K562 (cell line): Measurements from ENCODE around the gene OPN5. TPM values are rescaled to one million over a fixed set of nuclear protein-coding genes. Genes with fewer than 3 reads are reported as not detected.

Source experiments
- FIP1L1 ChIP-seq: fragments of 200-400 bp; formaldehyde crosslinking; IDR thresholded peaks from 2 replicates; pipeline ENCODE4 v1.6.1; 2018; ENCODE audit warnings: mild to moderate bottlenecking, low read depth, low read length; ENCODE audit not compliant: poor library complexity, severe bottlenecking
- RBM39 ChIP-seq: fragments of 200-400 bp; formaldehyde crosslinking; optimal IDR thresholded peaks from 2 replicates; pipeline ENCODE3; 2018; ENCODE audit warnings: low read depth, low read length
- ZNF695 ChIP-seq: fragments of 450-650 bp; formaldehyde crosslinking; IDR thresholded peaks from 2 replicates; pipeline ENCODE4 v1.4.0; 2020; ENCODE audit warnings: mild to moderate bottlenecking, moderate library complexity
- polyA plus RNA-seq, 8 experiments: library from polyadenylated mRNA; depleted of rRNA in 4 of 8; stranded (reverse) in 5 of 8; unstranded in 3 of 8; fragments of >200 nt; fragmentation: Nextera tagmentation in 2 of 8; fragmentation: Illumina TruSeq in 1 of 8; extraction: Ambion mirVana in 2 of 8; extraction: Trizol in 1 of 8; gene quantifications; 2 replicates each; pipeline versions ENCODE4 v1.2.1 to v1.2.3, GENCODE V29; 2011 to 2014; ENCODE audit warnings: inconsistent platforms in 1 of 8, missing spikeins in 1 of 8
- total RNA-seq, 7 experiments: library from RNA; depleted of rRNA in 6 of 7; stranded (reverse); fragments of >200 nt in 6 of 7; fragmentation: Illumina TruSeq in 2 of 7; extraction: Trizol in 2 of 7; gene quantifications; 2 replicates each; pipeline versions ENCODE4 v1.2.1 to v1.2.3, GENCODE V29; 2011 to 2021; ENCODE audit warnings: low replicate concordance in 1 of 7
- TF ChIP-seq, protein P1 (sequence below), 2 experiments: fragments of 150-350 bp in 1 of 2; IDR thresholded peaks; 2 replicates each; pipeline ENCODE4 v1.6.1; 2012 to 2016; ENCODE audit warnings: low read depth in 2 of 2, low read length in 2 of 2, mild to moderate bottlenecking in 1 of 2, moderate library complexity in 1 of 2
- TF ChIP-seq, protein P2 (sequence below), 2 experiments: fragments of 450-650 bp; IDR thresholded peaks; 2 replicates each; pipeline ENCODE4 v1.6.1; 2016
- TF ChIP-seq, protein P3 (sequence below): fragments of 250-450 bp; sonication (Bioruptor Pico); IDR thresholded peaks from 2 replicates; pipeline ENCODE4 v1.4.0; 2020; ENCODE audit warnings: mild to moderate bottlenecking, moderate library complexity

The OPN5 gene
- total and polyA plus RNA-seq, 9 of the 15 experiments (the other 6 are each of a cell fraction or from before 2014, with no cell fraction given): not detected

DNA sequence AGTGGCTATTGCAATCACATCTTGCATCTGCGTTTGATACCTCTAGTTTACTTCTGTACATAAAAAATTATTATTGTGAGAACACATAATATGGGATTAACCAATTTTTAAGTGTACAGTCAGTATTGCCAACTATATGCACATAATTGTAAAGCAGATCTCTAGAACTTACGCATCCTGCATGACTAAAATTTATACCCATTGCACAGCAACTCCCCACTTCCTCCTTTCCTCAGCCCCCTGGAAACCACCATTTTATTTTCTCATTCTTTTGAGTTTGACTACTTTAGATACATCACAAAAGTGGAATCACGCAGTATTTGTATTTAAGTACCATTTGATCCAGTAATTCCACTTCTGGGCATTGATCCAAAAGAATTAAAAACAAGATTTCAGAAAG, 19.3 kb upstream of the OPN5 start (continued):
- TF ChIP-seq, protein P1, sequence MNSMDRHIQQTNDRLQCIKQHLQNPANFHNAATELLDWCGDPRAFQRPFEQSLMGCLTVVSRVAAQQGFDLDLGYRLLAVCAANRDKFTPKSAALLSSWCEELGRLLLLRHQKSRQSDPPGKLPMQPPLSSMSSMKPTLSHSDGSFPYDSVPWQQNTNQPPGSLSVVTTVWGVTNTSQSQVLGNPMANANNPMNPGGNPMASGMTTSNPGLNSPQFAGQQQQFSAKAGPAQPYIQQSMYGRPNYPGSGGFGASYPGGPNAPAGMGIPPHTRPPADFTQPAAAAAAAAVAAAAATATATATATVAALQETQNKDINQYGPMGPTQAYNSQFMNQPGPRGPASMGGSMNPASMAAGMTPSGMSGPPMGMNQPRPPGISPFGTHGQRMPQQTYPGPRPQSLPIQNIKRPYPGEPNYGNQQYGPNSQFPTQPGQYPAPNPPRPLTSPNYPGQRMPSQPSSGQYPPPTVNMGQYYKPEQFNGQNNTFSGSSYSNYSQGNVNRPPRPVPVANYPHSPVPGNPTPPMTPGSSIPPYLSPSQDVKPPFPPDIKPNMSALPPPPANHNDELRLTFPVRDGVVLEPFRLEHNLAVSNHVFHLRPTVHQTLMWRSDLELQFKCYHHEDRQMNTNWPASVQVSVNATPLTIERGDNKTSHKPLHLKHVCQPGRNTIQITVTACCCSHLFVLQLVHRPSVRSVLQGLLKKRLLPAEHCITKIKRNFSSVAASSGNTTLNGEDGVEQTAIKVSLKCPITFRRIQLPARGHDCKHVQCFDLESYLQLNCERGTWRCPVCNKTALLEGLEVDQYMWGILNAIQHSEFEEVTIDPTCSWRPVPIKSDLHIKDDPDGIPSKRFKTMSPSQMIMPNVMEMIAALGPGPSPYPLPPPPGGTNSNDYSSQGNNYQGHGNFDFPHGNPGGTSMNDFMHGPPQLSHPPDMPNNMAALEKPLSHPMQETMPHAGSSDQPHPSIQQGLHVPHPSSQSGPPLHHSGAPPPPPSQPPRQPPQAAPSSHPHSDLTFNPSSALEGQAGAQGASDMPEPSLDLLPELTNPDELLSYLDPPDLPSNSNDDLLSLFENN (IDR thresholded peaks at IDR 0.05; ENCODE audit: low read depth in 2 of 2, low read length in 2 of 2): no peak
- TF ChIP-seq RBM39: no peak
- TF ChIP-seq, protein P2, sequence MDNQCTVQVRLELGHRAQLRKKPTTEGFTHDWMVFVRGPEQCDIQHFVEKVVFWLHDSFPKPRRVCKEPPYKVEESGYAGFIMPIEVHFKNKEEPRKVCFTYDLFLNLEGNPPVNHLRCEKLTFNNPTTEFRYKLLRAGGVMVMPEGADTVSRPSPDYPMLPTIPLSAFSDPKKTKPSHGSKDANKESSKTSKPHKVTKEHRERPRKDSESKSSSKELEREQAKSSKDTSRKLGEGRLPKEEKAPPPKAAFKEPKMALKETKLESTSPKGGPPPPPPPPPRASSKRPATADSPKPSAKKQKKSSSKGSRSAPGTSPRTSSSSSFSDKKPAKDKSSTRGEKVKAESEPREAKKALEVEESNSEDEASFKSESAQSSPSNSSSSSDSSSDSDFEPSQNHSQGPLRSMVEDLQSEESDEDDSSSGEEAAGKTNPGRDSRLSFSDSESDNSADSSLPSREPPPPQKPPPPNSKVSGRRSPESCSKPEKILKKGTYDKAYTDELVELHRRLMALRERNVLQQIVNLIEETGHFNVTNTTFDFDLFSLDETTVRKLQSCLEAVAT (IDR thresholded peaks at IDR 0.05): no peak
- no peak for TF ChIP-seq ZNF695 (CRISPR knock-in tag)
- no peak for TF ChIP-seq FIP1L1
- TF ChIP-seq, protein P3, sequence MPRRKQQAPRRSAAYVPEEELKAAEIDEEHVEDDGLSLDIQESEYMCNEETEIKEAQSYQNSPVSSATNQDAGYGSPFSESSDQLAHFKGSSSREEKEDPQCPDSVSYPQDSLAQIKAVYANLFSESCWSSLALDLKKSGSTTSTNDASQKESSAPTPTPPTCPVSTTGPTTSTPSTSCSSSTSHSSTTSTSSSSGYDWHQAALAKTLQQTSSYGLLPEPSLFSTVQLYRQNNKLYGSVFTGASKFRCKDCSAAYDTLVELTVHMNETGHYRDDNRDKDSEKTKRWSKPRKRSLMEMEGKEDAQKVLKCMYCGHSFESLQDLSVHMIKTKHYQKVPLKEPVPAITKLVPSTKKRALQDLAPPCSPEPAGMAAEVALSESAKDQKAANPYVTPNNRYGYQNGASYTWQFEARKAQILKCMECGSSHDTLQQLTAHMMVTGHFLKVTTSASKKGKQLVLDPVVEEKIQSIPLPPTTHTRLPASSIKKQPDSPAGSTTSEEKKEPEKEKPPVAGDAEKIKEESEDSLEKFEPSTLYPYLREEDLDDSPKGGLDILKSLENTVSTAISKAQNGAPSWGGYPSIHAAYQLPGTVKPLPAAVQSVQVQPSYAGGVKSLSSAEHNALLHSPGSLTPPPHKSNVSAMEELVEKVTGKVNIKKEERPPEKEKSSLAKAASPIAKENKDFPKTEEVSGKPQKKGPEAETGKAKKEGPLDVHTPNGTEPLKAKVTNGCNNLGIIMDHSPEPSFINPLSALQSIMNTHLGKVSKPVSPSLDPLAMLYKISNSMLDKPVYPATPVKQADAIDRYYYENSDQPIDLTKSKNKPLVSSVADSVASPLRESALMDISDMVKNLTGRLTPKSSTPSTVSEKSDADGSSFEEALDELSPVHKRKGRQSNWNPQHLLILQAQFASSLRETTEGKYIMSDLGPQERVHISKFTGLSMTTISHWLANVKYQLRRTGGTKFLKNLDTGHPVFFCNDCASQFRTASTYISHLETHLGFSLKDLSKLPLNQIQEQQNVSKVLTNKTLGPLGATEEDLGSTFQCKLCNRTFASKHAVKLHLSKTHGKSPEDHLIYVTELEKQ (CRISPR knock-in tag): no peak
